HG03025 (cell line): ENCODE measurements around the gene HOXD3.

Experiments
- ATAC-seq: cut with Tn5 transposase; IDR thresholded peaks from one replicate; pipeline ENCODE4 v1.9.1; 2021; ENCODE audit warnings: mild to moderate bottlenecking, moderate library complexity; ENCODE audit not compliant: unreplicated experiment, low FRiP score

Gene HOXD3

GRCh38 chr2:176161825-176162626 lies 4.9 kb downstream of the HOXD3 start:
- ATAC-seq: no peak

- ATAC-seq: no peak
Measured at GRCh38 chr2:176162911-176163671, 6.0 kb downstream of the HOXD3 start.

- no peak for ATAC-seq
Measured at GRCh38 chr2:176163672-176164056, 6.6 kb downstream of the HOXD3 start.

- ATAC-seq: no peak
Measured at GRCh38 chr2:176164201-176164600, 7.1 kb downstream of the HOXD3 start.

- no peak for ATAC-seq
Measured at GRCh38 chr2:176164611-176165369, 7.7 kb downstream of the HOXD3 start.

- ATAC-seq: no peak
Measured at GRCh38 chr2:176165370-176166050, 8.4 kb downstream of the HOXD3 start.

- ATAC-seq: no peak
Measured at GRCh38 chr2:176166272-176166671, 9.2 kb downstream of the HOXD3 start.

- ATAC-seq: no peak
Measured at GRCh38 chr2:176167398-176167797, 10.3 kb downstream of the HOXD3 start.

GRCh38 chr2:176169181-176169580 lies 12.1 kb downstream of the HOXD3 start:
- ATAC-seq: no peak

GRCh38 chr2:176169711-176170110 lies 12.6 kb downstream of the HOXD3 start:
- no peak for ATAC-seq

- ATAC-seq: no peak
Measured at GRCh38 chr2:176170602-176171305, 13.6 kb downstream of the HOXD3 start.

GRCh38 chr2:176171351-176172006 lies 14.4 kb downstream of the HOXD3 start:
- ATAC-seq: no peak

- no peak for ATAC-seq
Measured at GRCh38 chr2:176172007-176172894, 15.1 kb downstream of the HOXD3 start.

- no peak for ATAC-seq
Measured at GRCh38 chr2:176172895-176173566, 15.9 kb downstream of the HOXD3 start.

- ATAC-seq: no peak
Measured at GRCh38 chr2:176173567-176174381, 16.7 kb downstream of the HOXD3 start.

- no peak for ATAC-seq
Measured at GRCh38 chr2:176174382-176174823, 17.3 kb downstream of the HOXD3 start.
